ENCODE results near the gene CLHC1. TPM values are rescaled to one million over a fixed set of nuclear protein-coding genes. Genes with fewer than 3 reads are reported as not detected.
"Not testable (repeated sequence)": the region's sequence is repeated elsewhere in the genome, so short reads cannot be mapped to it uniquely, and the experiment has no call there.

Gene CLHC1
- total RNA-seq, 6 experiments from 2014 or later = 5.1 to 8.4 (median 6.2) TPM

DNA sequence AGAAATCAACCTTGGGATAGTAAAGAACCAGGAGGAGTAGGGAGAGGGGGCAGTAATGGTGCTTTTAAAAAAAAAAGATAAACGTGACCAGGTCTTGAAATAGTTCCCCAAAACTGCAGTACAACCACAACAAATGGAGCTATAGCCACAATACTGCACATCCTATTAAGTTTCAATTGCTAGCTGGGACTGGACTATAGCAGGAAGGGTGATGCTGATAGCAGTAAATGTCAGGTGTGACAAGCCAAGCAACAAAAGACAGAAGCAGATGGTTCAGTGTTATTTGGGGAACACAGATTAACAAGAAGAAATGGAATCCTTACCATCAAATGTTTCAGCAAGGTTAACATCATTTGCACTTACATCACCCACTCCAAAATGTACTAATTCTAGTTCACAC lies 10.5 kb upstream of the CLHC1 start:
- H3K4me1 Mint-ChIP-seq (ENCODE audit: low read depth) = no peaks in the 10 kb centered on the region
- H3K27me3 Mint-ChIP-seq (ENCODE audit: insufficient read depth) = no peaks in the 10 kb centered on the region
- no peak for DNase-seq
- H3K27ac Mint-ChIP-seq = no peak overlapping the region
- TF ChIP-seq, protein P1, sequence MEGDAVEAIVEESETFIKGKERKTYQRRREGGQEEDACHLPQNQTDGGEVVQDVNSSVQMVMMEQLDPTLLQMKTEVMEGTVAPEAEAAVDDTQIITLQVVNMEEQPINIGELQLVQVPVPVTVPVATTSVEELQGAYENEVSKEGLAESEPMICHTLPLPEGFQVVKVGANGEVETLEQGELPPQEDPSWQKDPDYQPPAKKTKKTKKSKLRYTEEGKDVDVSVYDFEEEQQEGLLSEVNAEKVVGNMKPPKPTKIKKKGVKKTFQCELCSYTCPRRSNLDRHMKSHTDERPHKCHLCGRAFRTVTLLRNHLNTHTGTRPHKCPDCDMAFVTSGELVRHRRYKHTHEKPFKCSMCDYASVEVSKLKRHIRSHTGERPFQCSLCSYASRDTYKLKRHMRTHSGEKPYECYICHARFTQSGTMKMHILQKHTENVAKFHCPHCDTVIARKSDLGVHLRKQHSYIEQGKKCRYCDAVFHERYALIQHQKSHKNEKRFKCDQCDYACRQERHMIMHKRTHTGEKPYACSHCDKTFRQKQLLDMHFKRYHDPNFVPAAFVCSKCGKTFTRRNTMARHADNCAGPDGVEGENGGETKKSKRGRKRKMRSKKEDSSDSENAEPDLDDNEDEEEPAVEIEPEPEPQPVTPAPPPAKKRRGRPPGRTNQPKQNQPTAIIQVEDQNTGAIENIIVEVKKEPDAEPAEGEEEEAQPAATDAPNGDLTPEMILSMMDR (IDR thresholded peaks at IDR 0.05) = no peak
- H3K9me3 Mint-ChIP-seq = no peaks in the 10 kb centered on the region
- 0 out of 2 replicates have a peak, but pooled peaks cover 5% of the 10 kb centered on the region for H3K36me3 Mint-ChIP-seq (ENCODE audit: low read depth)
- no peak overlapping the region for H3K4me3 Mint-ChIP-seq

- H3K27me3 Mint-ChIP-seq (ENCODE audit: insufficient read depth); H3K36me3 Mint-ChIP-seq (ENCODE audit: low read depth); H3K9me3 Mint-ChIP-seq: not testable (repeated sequence)
These were observed 9.5 kb upstream of the CLHC1 start for GRCh38 chr2:55241582-55241981.

GRCh38 chr2:55239656-55240222 lies 7.6 kb upstream of the CLHC1 start:
- DNase-seq = no peak
- Mint-ChIP-seq H3K9me3 (no peaks in the 10 kb centered on the region), H3K27me3 (ENCODE audit: insufficient read depth) (no peaks in the 10 kb centered on the region), H3K4me3 (no peak overlapping the region), H3K4me1 (ENCODE audit: low read depth) (peaks cover 10% of the 10 kb centered on the region), H3K36me3 (ENCODE audit: low read depth) (peaks cover 19% of the 10 kb centered on the region), H3K27ac (no peak overlapping the region)
- TF ChIP-seq, protein P1 (IDR thresholded peaks at IDR 0.05) = no peak

More at GRCh38 chr2:55241582-55241981, 9.5 kb upstream of the CLHC1 start:
- not testable (repeated sequence) for DNase-seq; H3K4me3 Mint-ChIP-seq; H3K4me1 Mint-ChIP-seq (ENCODE audit: low read depth); H3K27ac Mint-ChIP-seq

GRCh38 chr2:55236992-55237543 lies 5.0 kb upstream of the CLHC1 start:
- TF ChIP-seq, protein P1 (IDR thresholded peaks at IDR 0.05) = no peak
- H3K36me3 Mint-ChIP-seq (ENCODE audit: low read depth) = peaks cover 42% of the 10 kb centered on the region
- H3K4me3 Mint-ChIP-seq = no peak overlapping the region
- DNase-seq = no peak
- H3K27me3 Mint-ChIP-seq (ENCODE audit: insufficient read depth) = no peaks in the 10 kb centered on the region; the same call in 1 of the 2 replicates
- no peaks in the 10 kb centered on the region for H3K9me3 Mint-ChIP-seq
- no peak overlapping the region for H3K27ac Mint-ChIP-seq
- peaks cover 27% of the 10 kb centered on the region for H3K4me1 Mint-ChIP-seq (ENCODE audit: low read depth)

GRCh38 chr2:55235724-55236538 lies 3.8 kb upstream of the CLHC1 start:
- H3K9me3 Mint-ChIP-seq = no peaks in the 10 kb centered on the region
- no peak overlapping the region; the same call in 1 of the 2 replicates for H3K4me3 Mint-ChIP-seq
- TF ChIP-seq, protein P1 (IDR thresholded peaks at IDR 0.05) = no peak
- peaks cover 2% of the 10 kb centered on the region; the same call in 1 of the 2 replicates for H3K27me3 Mint-ChIP-seq (ENCODE audit: insufficient read depth)
- peaks cover 33% of the 10 kb centered on the region for H3K4me1 Mint-ChIP-seq (ENCODE audit: low read depth)
- no peak for DNase-seq
- peak overlapping the region; percentile 9; the same call in 1 of the 2 replicates for H3K27ac Mint-ChIP-seq
- H3K36me3 Mint-ChIP-seq (ENCODE audit: low read depth) = peaks cover 42% of the 10 kb centered on the region

DNA sequence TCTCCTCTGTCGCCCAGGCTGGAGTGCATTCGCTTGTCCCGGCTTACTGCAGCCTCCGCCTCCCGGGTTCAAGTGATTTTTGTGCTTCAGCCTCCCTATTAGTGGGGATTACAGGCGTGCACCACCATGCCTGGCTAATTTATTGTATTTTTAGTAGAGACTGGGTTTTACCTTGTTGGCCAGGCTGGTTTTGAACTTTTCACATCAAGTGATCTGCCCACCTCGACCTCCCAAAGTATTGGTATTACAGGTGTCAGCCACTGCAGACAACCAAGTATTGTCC lies 1.5 kb upstream of the CLHC1 start:
- Mint-ChIP-seq H3K27ac (peak overlapping the region; percentile 96), H3K4me3 (peak overlapping the region; percentile 95), H3K4me1 (ENCODE audit: low read depth) (peaks cover 55% of the 10 kb centered on the region), H3K9me3 (no peaks in the 10 kb centered on the region), H3K27me3 (ENCODE audit: insufficient read depth) (peaks cover 2% of the 10 kb centered on the region; the same call in 1 of the 2 replicates), H3K36me3 (ENCODE audit: low read depth) (peaks cover 53% of the 10 kb centered on the region)
- no peak for DNase-seq
- TF ChIP-seq, protein P1 (IDR thresholded peaks at IDR 0.05) = no peak

Data from HFFc6 (cell line).